ENCODE measurements around the gene IPMK. TPM values are rescaled to one million over a fixed set of nuclear protein-coding genes. Genes with fewer than 3 reads are reported as not detected.
A peak's percentile ranks its signal among the peaks of the same experiment; 100 is the strongest.

The IPMK gene
- total RNA-seq, 1 experiment from 2014 or later = 7.2 TPM

GRCh38 chr10:58269782-58270290 lies 2.1 kb upstream of the IPMK start:
- Histone ChIP-seq H3T11ph (ENCODE audit: low read length) (no peak overlapping the region), H3K27me3 (ENCODE audit: insufficient read depth, low read length) (no peaks in the 10 kb centered on the region), H3K9me3 (ENCODE audit: control insufficient read depth, low read depth, low read length) (no peaks in the 10 kb centered on the region), H4K5ac (ENCODE audit: insufficient read length, low read depth, low read length) (no peak overlapping the region), H2BK20ac (ENCODE audit: low read depth, low read length, poor library complexity, severe bottlenecking) (no peak overlapping the region), H4K20me1 (ENCODE audit: control insufficient read depth, insufficient read depth, insufficient read length) (no peaks in the 10 kb centered on the region), H2AFZ (ENCODE audit: low read length) (no peak overlapping the region), H4K91ac (ENCODE audit: insufficient read length, low read depth, low read length) (no peak overlapping the region), H3K27ac (ENCODE audit: insufficient read length, low read depth, low read length) (peak overlapping the region; percentile 9), H3K4me2 (ENCODE audit: insufficient read depth, insufficient read length, low read length) (peak overlapping the region; percentile 98), H2AK5ac (ENCODE audit: insufficient read length, low read length) (no peak overlapping the region), H3K79me2 (ENCODE audit: insufficient read depth, low read length) (peaks cover 10% of the 10 kb centered on the region; the same call in 1 of the 2 replicates), H4K8ac (replicated peaks; ENCODE audit: insufficient read length, low read depth, low read length) (no peak overlapping the region), H3K56ac (ENCODE audit: insufficient read length, low read depth, low read length) (no peak overlapping the region), H3K79me1 (ENCODE audit: insufficient read depth, low read depth, low read length, poor library complexity, severe bottlenecking) (peaks cover 2% of the 10 kb centered on the region), H3K4ac (ENCODE audit: low read depth, low read length) (no peak overlapping the region), H2BK12ac (ENCODE audit: insufficient read length, low read depth, low read length) (no peak overlapping the region), H2BK15ac (ENCODE audit: low read depth, low read length) (no peak overlapping the region), H2BK120ac (ENCODE audit: low read depth, low read length, poor library complexity, severe bottlenecking) (no peak overlapping the region), H3K18ac (ENCODE audit: insufficient read length, low read depth, low read length) (no peak overlapping the region), H3K23ac (ENCODE audit: insufficient read length, low read depth, low read length) (no peak overlapping the region), H2BK5ac (ENCODE audit: insufficient read length, low read length) (no peak overlapping the region), H3K4me1 (ENCODE audit: insufficient read depth, low read length) (peaks cover 2% of the 10 kb centered on the region; the same call in 1 of the 2 replicates), H3K9ac (ENCODE audit: extremely low read depth, insufficient read length, low read length) (peak overlapping the region; percentile 77), H3K14ac (ENCODE audit: insufficient read depth, low read length) (no peak overlapping the region), H3K23me2 (ENCODE audit: insufficient read length, low read depth, low read length, poor library complexity, severe bottlenecking) (peaks cover 14% of the 10 kb centered on the region)
- peaks cover 27 to 31% of the 10 kb centered on the region in 2 experiments for H3K4me1 Mint-ChIP-seq
- TF ChIP-seq, protein P1, sequence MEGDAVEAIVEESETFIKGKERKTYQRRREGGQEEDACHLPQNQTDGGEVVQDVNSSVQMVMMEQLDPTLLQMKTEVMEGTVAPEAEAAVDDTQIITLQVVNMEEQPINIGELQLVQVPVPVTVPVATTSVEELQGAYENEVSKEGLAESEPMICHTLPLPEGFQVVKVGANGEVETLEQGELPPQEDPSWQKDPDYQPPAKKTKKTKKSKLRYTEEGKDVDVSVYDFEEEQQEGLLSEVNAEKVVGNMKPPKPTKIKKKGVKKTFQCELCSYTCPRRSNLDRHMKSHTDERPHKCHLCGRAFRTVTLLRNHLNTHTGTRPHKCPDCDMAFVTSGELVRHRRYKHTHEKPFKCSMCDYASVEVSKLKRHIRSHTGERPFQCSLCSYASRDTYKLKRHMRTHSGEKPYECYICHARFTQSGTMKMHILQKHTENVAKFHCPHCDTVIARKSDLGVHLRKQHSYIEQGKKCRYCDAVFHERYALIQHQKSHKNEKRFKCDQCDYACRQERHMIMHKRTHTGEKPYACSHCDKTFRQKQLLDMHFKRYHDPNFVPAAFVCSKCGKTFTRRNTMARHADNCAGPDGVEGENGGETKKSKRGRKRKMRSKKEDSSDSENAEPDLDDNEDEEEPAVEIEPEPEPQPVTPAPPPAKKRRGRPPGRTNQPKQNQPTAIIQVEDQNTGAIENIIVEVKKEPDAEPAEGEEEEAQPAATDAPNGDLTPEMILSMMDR (conservative IDR thresholded peaks at IDR 0.05) = no peak
- peak overlapping the region in 2 of 3 experiments; percentile 97 to 99; a peak in 3 of 7 replicates for H3K27ac Mint-ChIP-seq
- H3K4me3 Mint-ChIP-seq = peak overlapping the region; percentile 90 to 98
- no CpG with 5 or more reads among the region's 12 CpGs for WGBS (ENCODE audit: extremely low coverage, insufficient read length, low lambda C conversion rate)
- DNase-seq = no peak
- H3K9me3 Mint-ChIP-seq = no peaks in the 10 kb centered on the region; a peak in 1 of 5 replicates
- no peaks in the 10 kb centered on the region; the same call in 1 of the 2 replicates for H3K27me3 Mint-ChIP-seq (ENCODE audit: low read depth)
- peaks cover 0 to 4% (median 0%) of the 10 kb centered on the region in 3 experiments; a peak in 2 of 7 replicates for H3K36me3 Mint-ChIP-seq (ENCODE audit: insufficient read depth in 1 of 3, low read depth in 3 of 3)
